ENCODE measurements around the gene ROR1.

GRCh38 chr1:64162804-64163203, 389.0 kb downstream of the ROR1 start:
- TF ChIP-seq POLR2A (IDR thresholded peaks at IDR 0.05; ENCODE audit: insufficient read depth in 1 of 2, low read depth in 2 of 2, low read length in 2 of 2) (no peak), MAZ (IDR thresholded peaks at IDR 0.05; ENCODE audit: borderline replicate concordance, low read depth, low read length) (no peak), MAZ (CRISPR knock-in tag; IDR thresholded peaks at IDR 0.05; ENCODE audit: low read depth) (no peak), TCF7L2 (IDR thresholded peaks at IDR 0.05; ENCODE audit: low read depth, low read length) (no peak), MLX (CRISPR knock-in tag; IDR thresholded peaks at IDR 0.05) (no peak), SP1 (IDR thresholded peaks at IDR 0.05) (no peak), SP1 (CRISPR knock-in tag; IDR thresholded peaks at IDR 0.05) (no peak), ZNF672 (CRISPR knock-in tag; IDR thresholded peaks at IDR 0.05) (no peak), MAFF (IDR thresholded peaks at IDR 0.05; ENCODE audit: low read depth, low read length) (no peak), STAT6 (CRISPR knock-in tag; IDR thresholded peaks at IDR 0.05; ENCODE audit: borderline replicate concordance) (no peak)

All from HepG2 (cell line).